Testis (tissue), 3 donors: Measurements from ENCODE around the gene MLXIP. TPM values are rescaled to one million over a fixed set of nuclear protein-coding genes. Genes with fewer than 3 reads are reported as not detected.

Experiments used
- DNase-seq: peaks from one replicate; pipeline ENCODE4 v3.0.0-alpha.2; 2019
- H3K27ac ChIP-seq, 2 donors: fragments of 200-600 bp; sonication (generic); one replicate each; pipeline ENCODE4 v1.5.1; 2019
- H3K27me3 ChIP-seq: fragments of 200-600 bp; sonication (generic); one replicate; pipeline ENCODE4 v1.5.1; 2019
- H3K36me3 ChIP-seq: fragments of 200-600 bp; sonication (generic); one replicate; pipeline ENCODE4 v1.5.1; 2017; ENCODE audit warnings: low read depth; ENCODE audit errors: missing control alignments
- H3K4me1 ChIP-seq: fragments of 200-600 bp; sonication (generic); one replicate; pipeline ENCODE4 v1.5.1; 2019
- H3K4me3 ChIP-seq, 2 donors: fragments of 200-600 bp; sonication (generic); one replicate each; pipeline ENCODE4 v1.5.1; 2017 to 2019
- H3K9me3 ChIP-seq: fragments of 200-600 bp; sonication (generic); one replicate; pipeline ENCODE4 v1.5.1; 2017
- CTCF ChIP-seq, 3 experiments: fragments of 450-650 bp in 2 of 3; fragments of 200-600 bp in 1 of 3; sonication (generic) in 1 of 3; IDR thresholded peaks; one replicate each; pipeline ENCODE4 v1.5.1; 2016 to 2019; ENCODE audit warnings: antibody characterized with exemption in 3 of 3, mild to moderate bottlenecking in 2 of 3, moderate library complexity in 1 of 3
- POLR2A ChIP-seq: fragments of 450-650 bp; IDR thresholded peaks from one replicate; pipeline ENCODE4 v1.6.1; 2017; ENCODE audit warnings: antibody characterized with exemption, mild to moderate bottlenecking, moderate library complexity
- WGBS, 2 donors: methylation state at CpG; one replicate each; pipeline ENCODE4 v1.1.5; 2018; 5-methylcytosine and 5-hydroxymethylcytosine counted together
- intact Hi-C: fragments of 100-400 bp; cut with DNase I; formaldehyde crosslinking; loops from one replicate; pipeline ENCODE4 v1.15.1; 2023; ENCODE audit warnings: low total_unique reads
- polyA plus RNA-seq: library from polyadenylated mRNA; stranded (reverse); fragments of 350-450 nt; fragmentation: Illumina TruSeq; extraction: RNeasy Lipid Tissue Mini Kit (QIAGEN cat#74804); gene quantifications from one replicate; pipeline ENCODE4 v1.2.3, GENCODE V29; 2014; ENCODE audit warnings: low read depth, low replicate concordance; ENCODE audit not compliant: insufficient read depth
- total RNA-seq, 2 donors: library from RNA; depleted of rRNA; stranded (reverse); fragments of >200 nt; gene quantifications; one replicate each; pipeline ENCODE4 v1.2.3, GENCODE V29; 2016

MLXIP gene
- total and polyA plus RNA-seq, 3 donors from 2014 or later = 39.9 to 67.9 (median 61.2) TPM

GRCh38 chr12:122067966-122068365 lies 10.6 kb upstream of the MLXIP start:
- DNase-seq = peak; percentile 81
- Histone ChIP-seq H3K9me3 (no peaks in the 10 kb centered on the region), H3K36me3 (no peaks in the 10 kb centered on the region), H3K4me1 (peaks cover 37% of the 10 kb centered on the region), H3K27me3 (no peaks in the 10 kb centered on the region), H3K4me3 (no peak overlapping the region), H3K27ac (no peak overlapping the region)
- intact Hi-C loops = no loop called here
- TF ChIP-seq CTCF (IDR thresholded peaks at IDR 0.05) (no peak), POLR2A (no peak)
- 36 to 50% methylated on average over 13 of the region's 13 CpGs for WGBS, 2 donors

GRCh38 chr12:122072031-122072970 lies 6.3 kb upstream of the MLXIP start:
- DNase-seq = peak; percentile 71
- no peaks in the 10 kb centered on the region for H3K9me3 ChIP-seq
- H3K27me3 ChIP-seq = no peaks in the 10 kb centered on the region
- no peak overlapping the region for H3K4me3 ChIP-seq
- WGBS, 2 donors = 49 to 67% methylated on average over 11 of the region's 11 CpGs
- peak overlapping the region in 1 of 2 donors; percentile 56 for H3K27ac ChIP-seq
- TF ChIP-seq POLR2A (no peak), CTCF (IDR thresholded peaks at IDR 0.05) (no peak)
- intact Hi-C loops = no loop called here
- peaks cover 22% of the 10 kb centered on the region for H3K4me1 ChIP-seq
- H3K36me3 ChIP-seq = no peaks in the 10 kb centered on the region

- no peak overlapping the region for H3K27ac ChIP-seq
- DNase-seq = no peak
- no peak overlapping the region for H3K4me3 ChIP-seq
- H3K9me3 ChIP-seq = no peaks in the 10 kb centered on the region
- no peaks in the 10 kb centered on the region for H3K36me3 ChIP-seq
- WGBS, 2 donors = 88 to 97% methylated on average over 1 of the region's 1 CpG
- intact Hi-C loops = no loop called here
- no peaks in the 10 kb centered on the region for H3K27me3 ChIP-seq
- TF ChIP-seq POLR2A (no peak), CTCF (IDR thresholded peaks at IDR 0.05) (no peak)
- peaks cover 17% of the 10 kb centered on the region for H3K4me1 ChIP-seq
These were observed 4.7 kb upstream of the MLXIP start for GRCh38 chr12:122073815-122074214.

DNA sequence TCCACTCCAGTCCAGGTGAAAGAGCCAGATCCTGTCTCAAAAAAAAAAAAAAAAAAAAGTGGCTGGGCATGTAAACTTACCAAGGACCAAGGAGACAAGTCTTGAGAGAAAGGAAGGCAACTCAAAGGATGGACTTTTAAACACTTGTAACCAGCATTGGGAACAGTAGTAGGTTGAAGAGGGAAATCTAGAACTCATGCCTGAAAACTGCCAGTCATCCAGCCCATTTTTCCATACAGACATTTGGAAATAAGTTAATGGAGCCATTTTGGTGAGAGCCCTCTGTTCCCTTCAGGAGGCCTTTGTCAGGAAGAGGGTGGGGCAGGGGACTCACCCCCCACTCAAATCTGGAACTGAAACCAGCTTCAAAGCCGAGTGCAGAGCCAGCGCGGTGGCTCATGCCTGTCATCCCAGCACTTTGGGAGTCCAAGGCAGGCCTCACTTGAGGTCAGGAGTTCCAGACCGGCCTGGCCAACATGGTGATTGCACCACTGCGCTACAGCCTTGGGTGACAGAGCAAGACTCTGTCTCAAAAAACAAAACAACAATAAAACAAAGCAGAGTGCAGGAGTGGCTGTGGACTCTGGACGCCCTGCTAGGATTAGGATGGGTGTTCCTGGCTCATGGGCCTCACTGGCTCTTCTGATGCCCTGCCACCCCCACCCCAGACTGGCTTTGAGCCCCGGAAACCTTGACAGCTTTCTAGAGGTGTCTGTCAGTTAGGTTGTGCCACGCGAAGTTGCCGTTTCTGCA lies 1.6 kb upstream of the MLXIP start:
- Histone ChIP-seq H3K4me3 (no peak overlapping the region), H3K9me3 (no peaks in the 10 kb centered on the region), H3K36me3 (no peaks in the 10 kb centered on the region), H3K27ac (no peak overlapping the region), H3K27me3 (no peaks in the 10 kb centered on the region), H3K4me1 (peaks cover 27% of the 10 kb centered on the region)
- TF ChIP-seq CTCF (IDR thresholded peaks at IDR 0.05) (no peak), POLR2A (no peak)
- no peak for DNase-seq
- intact Hi-C loops = no loop called here
- 59 to 68% methylated on average over 10 of the region's 10 CpGs for WGBS, 2 donors
